Activated CD4-positive, alpha-beta T cell treated with anti-CD3 and anti-CD28 coated beads for 36 hours (primary cell): Measurements from ENCODE around the gene KCTD12. TPM values are rescaled to one million over a fixed set of nuclear protein-coding genes. Genes with fewer than 3 reads are reported as not detected.

Experiments
- ATAC-seq: fragments of 200-7000 bp; cut with Tn5 transposase; one replicate; pipeline ENCODE4 v1.10.0; 2021; ENCODE audit warnings: mild to moderate bottlenecking, moderate library complexity
- CTCF ChIA-PET: fragments of 350-600 bp; sonication (Branson Sonifier 250); formaldehyde crosslinking; loops from one replicate; lab custom pipeline; 2021; ENCODE audit warnings: antibody characterized with exemption; lab: Charles Lee
- POLR2A ChIA-PET: fragments of 350-600 bp; sonication (Branson Sonifier 250); formaldehyde crosslinking; loops from one replicate; lab custom pipeline; 2021; ENCODE audit warnings: antibody characterized with exemption, inconsistent platforms; lab: Charles Lee
- DNase-seq: peaks from one replicate; pipeline ENCODE4 v3.0.0-alpha.2; 2020
- H3K27ac Mint-ChIP-seq: one replicate; pipeline ENCODE4 v1.8.0; 2021; ENCODE audit warnings: mixed read lengths
- H3K27me3 Mint-ChIP-seq: one replicate; pipeline ENCODE4 v1.8.0; 2021; ENCODE audit warnings: mixed read lengths
- H3K36me3 Mint-ChIP-seq: one replicate; pipeline ENCODE4 v1.8.0; 2021; ENCODE audit warnings: low read depth, mixed read lengths
- H3K4me1 Mint-ChIP-seq: one replicate; pipeline ENCODE4 v1.8.0; 2021; ENCODE audit warnings: mixed read lengths
- H3K4me3 Mint-ChIP-seq: one replicate; pipeline ENCODE4 v1.8.0; 2021; ENCODE audit warnings: mild to moderate bottlenecking, moderate library complexity, mixed read lengths
- H3K9me3 Mint-ChIP-seq: one replicate; pipeline ENCODE4 v1.8.0; 2021; ENCODE audit warnings: low read depth, mixed read lengths
- intact Hi-C, 2 experiments: fragments of 100-400 bp; cut with DNase I in 1 of 2; cut with micrococcal nuclease in 1 of 2; formaldehyde crosslinking; loops; one replicate each; pipeline versions ENCODE4 v1.14.2 to v1.15.1; 2022 to 2024; cut with DNase I, micrococcal nuclease
- total RNA-seq, 2 experiments: library from RNA; stranded (reverse); gene quantifications; one replicate each; pipeline ENCODE4 v1.2.3, GENCODE V29; 2021

The KCTD12 gene
- total RNA-seq, 2 experiments from 2014 or later = 9.9 to 11.1 TPM

DNA sequence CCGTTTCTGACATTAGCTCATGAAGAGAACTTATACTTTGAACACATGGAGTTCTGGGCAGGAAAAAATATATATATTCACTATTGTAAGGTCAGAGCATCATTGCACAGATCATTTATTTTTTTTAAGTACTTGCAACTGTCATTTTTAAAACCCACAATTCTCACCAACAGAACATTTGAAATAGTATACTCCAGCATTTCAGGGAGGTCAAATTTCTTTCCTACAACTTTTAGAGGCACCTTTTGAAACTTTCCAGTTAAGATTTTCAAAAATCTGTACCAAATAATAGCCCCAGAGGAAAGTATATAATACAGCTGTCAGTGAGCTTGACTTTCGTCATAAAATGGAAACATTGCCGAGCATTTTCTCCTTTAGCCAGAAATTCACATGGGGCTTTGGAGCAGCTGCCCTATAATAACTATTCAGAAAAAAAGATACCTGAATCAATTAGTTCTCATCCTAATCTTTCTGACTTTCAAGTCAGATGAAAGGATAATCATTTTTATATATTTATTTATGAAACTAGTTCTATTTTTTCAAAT, 10.9 kb downstream of the KCTD12 start:
- ChIA-PET CTCF (interaction anchor here (1.0 to 2.9 kb wide), 3 partner anchors 9 to 27 kb away, joined by 3 to 7 read pairs (median 6); no protein-coding TSS in a partner anchor), POLR2A (no interaction called here)
- ATAC-seq = no peak
- H3K4me3 Mint-ChIP-seq = no peak overlapping the region
- H3K27me3 Mint-ChIP-seq = peaks cover 8% of the 10 kb centered on the region
- no peaks in the 10 kb centered on the region for H3K36me3 Mint-ChIP-seq
- no peaks in the 10 kb centered on the region for H3K9me3 Mint-ChIP-seq
- intact Hi-C loops = no loop called here
- no peak for DNase-seq
- H3K27ac Mint-ChIP-seq = no peak overlapping the region
- peaks cover 17% of the 10 kb centered on the region for H3K4me1 Mint-ChIP-seq

DNA sequence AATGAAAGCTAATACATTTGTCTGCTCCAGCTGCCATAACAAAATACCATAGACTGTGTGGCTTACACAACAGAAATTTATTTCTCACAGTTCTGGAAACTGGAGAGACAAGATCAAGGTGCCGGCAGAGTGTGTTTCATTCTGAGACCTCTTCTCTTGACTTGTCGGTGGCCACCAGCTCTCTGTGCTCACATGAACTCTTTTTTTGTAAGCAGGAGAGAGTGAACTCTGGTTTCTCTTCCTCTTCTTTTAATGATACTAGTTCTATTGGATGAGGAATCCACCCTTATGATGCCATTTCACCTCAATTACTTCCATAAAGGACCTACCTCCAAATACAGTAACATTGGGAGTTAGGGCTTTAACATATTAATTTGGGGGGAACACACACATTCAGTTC, 11.7 kb downstream of the KCTD12 start:
- ChIA-PET CTCF (interaction anchor here (1.0 to 1.8 kb wide), 4 partner anchors 9 to 33 kb away, joined by 3 to 6 read pairs (median 6); no protein-coding TSS in a partner anchor), POLR2A (no interaction called here)
- intact Hi-C loops = no loop called here

GRCh38 chr13:76873445-76873844, 12.8 kb downstream of the KCTD12 start:
- no peak for ATAC-seq
- Mint-ChIP-seq H3K4me3 (no peak overlapping the region), H3K36me3 (no peaks in the 10 kb centered on the region), H3K27ac (no peak overlapping the region), H3K4me1 (peaks cover 3% of the 10 kb centered on the region), H3K27me3 (peaks cover 8% of the 10 kb centered on the region), H3K9me3 (no peaks in the 10 kb centered on the region)
- CTCF ChIA-PET = interaction anchor here (1.2 to 1.5 kb wide), 2 partner anchors 30 to 34 kb away, joined by 5 to 6 read pairs; no protein-coding TSS in a partner anchor
- no peak for DNase-seq
- intact Hi-C loops = no loop called here
- POLR2A ChIA-PET = no interaction called here

More for the DNA sequence above, 11.7 kb downstream of the KCTD12 start:
- Mint-ChIP-seq H3K4me3 (no peak overlapping the region), H3K27ac (no peak overlapping the region), H3K36me3 (no peaks in the 10 kb centered on the region), H3K27me3 (peaks cover 8% of the 10 kb centered on the region), H3K9me3 (no peaks in the 10 kb centered on the region), H3K4me1 (peaks cover 11% of the 10 kb centered on the region)
- no peak for DNase-seq
- ATAC-seq = no peak

GRCh38 chr13:76872675-76873074, 13.5 kb downstream of the KCTD12 start:
- Mint-ChIP-seq H3K27me3 (peaks cover 8% of the 10 kb centered on the region), H3K36me3 (no peaks in the 10 kb centered on the region), H3K27ac (no peak overlapping the region), H3K4me1 (no peaks in the 10 kb centered on the region), H3K9me3 (no peaks in the 10 kb centered on the region), H3K4me3 (no peak overlapping the region)
- no peak for DNase-seq
- no peak for ATAC-seq
- POLR2A ChIA-PET = no interaction called here
- intact Hi-C loops = no loop called here
- CTCF ChIA-PET = no interaction called here

- intact Hi-C loops = no loop called here
- no peaks in the 10 kb centered on the region for H3K4me1 Mint-ChIP-seq
- H3K27me3 Mint-ChIP-seq = peaks cover 13% of the 10 kb centered on the region
- no peak for ATAC-seq
- no peak overlapping the region for H3K4me3 Mint-ChIP-seq
- no peak overlapping the region for H3K27ac Mint-ChIP-seq
- CTCF ChIA-PET = no interaction called here
- DNase-seq = no peak
- POLR2A ChIA-PET = no interaction called here
- no peaks in the 10 kb centered on the region for H3K9me3 Mint-ChIP-seq
- H3K36me3 Mint-ChIP-seq = no peaks in the 10 kb centered on the region
Observed at GRCh38 chr13:76871432-76871831, 14.8 kb downstream of the KCTD12 start.

DNA sequence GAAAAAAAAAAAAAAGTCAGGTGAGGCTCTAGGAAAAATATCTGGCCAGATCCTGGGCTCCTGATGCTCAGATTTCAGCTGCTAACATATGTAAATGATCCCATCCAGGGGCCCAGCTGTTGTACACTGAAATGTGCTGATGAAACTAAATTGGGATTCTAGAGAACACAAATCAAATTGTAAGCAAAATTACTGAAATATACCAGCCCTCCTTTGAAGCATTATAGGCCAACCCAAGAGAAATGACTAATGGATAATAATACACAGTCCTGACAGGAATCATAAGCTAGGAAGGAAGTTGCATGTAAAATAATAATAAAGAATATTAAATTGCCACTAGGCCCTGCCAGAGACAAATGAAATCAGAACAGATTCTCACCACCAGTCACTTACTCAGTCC, 17.8 kb downstream of the KCTD12 start:
- DNase-seq = no peak
- no peaks in the 10 kb centered on the region for H3K4me1 Mint-ChIP-seq
- peaks cover 13% of the 10 kb centered on the region for H3K27me3 Mint-ChIP-seq
- intact Hi-C loops = no loop called here
- no peaks in the 10 kb centered on the region for H3K9me3 Mint-ChIP-seq
- H3K36me3 Mint-ChIP-seq = no peaks in the 10 kb centered on the region
- ATAC-seq = no peak
- ChIA-PET CTCF (no interaction called here), POLR2A (no interaction called here)
- H3K27ac Mint-ChIP-seq = no peak overlapping the region
- H3K4me3 Mint-ChIP-seq = no peak overlapping the region

GRCh38 chr13:76865996-76866503, 20.2 kb downstream of the KCTD12 start:
- H3K4me3 Mint-ChIP-seq = no peak overlapping the region
- H3K9me3 Mint-ChIP-seq = no peaks in the 10 kb centered on the region
- intact Hi-C loops = no loop called here
- H3K27me3 Mint-ChIP-seq = peaks cover 7% of the 10 kb centered on the region
- ATAC-seq (no peak), DNase-seq (no peak)
- ChIA-PET CTCF (no interaction called here), POLR2A (no interaction called here)
- no peaks in the 10 kb centered on the region for H3K36me3 Mint-ChIP-seq
- H3K27ac Mint-ChIP-seq = no peak overlapping the region
- H3K4me1 Mint-ChIP-seq = no peaks in the 10 kb centered on the region

- H3K27ac Mint-ChIP-seq = no peak overlapping the region
- POLR2A ChIA-PET = no interaction called here
- no peaks in the 10 kb centered on the region for H3K36me3 Mint-ChIP-seq
- DNase-seq (no peak), ATAC-seq (no peak)
- intact Hi-C loops = no loop called here
- H3K9me3 Mint-ChIP-seq = no peaks in the 10 kb centered on the region
- no peaks in the 10 kb centered on the region for H3K4me1 Mint-ChIP-seq
- CTCF ChIA-PET = no interaction called here
- no peak overlapping the region for H3K4me3 Mint-ChIP-seq
- H3K27me3 Mint-ChIP-seq = peaks cover 7% of the 10 kb centered on the region
Observed at GRCh38 chr13:76865109-76865508, 21.1 kb downstream of the KCTD12 start.

DNA sequence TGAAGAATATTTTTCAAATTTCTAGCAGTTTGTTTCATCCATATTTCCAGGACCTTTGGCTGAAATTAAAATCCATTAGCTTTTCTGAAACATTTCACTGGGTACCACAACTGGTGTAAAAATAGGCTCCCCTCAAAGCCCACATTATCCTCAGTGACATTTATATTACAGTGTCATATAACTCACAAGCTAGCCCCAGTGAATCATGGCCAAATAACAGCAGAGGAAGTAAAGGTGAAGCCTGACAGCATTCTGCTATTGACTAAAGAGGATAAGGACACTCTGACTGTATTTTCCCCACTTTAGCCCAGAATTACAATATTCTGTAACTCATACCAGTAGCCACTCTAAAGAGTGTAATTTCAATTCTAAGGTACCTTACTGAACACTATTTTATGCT, 21.9 kb downstream of the KCTD12 start:
- Mint-ChIP-seq H3K27ac (no peak overlapping the region), H3K4me1 (no peaks in the 10 kb centered on the region), H3K27me3 (peaks cover 7% of the 10 kb centered on the region), H3K9me3 (no peaks in the 10 kb centered on the region), H3K36me3 (no peaks in the 10 kb centered on the region), H3K4me3 (no peak overlapping the region)
- POLR2A ChIA-PET = no interaction called here
- ATAC-seq (peak; percentile 9), DNase-seq (no peak)
- intact Hi-C loops = no loop called here
- CTCF ChIA-PET = interaction anchor here (0.6 kb wide), 1 partner anchor 206 kb away, joined by 3 read pairs; no protein-coding TSS in a partner anchor

- ChIA-PET CTCF (no interaction called here), POLR2A (no interaction called here)
- intact Hi-C loops = no loop called here
- Mint-ChIP-seq H3K27me3 (peaks cover 7% of the 10 kb centered on the region), H3K4me3 (no peak overlapping the region), H3K36me3 (no peaks in the 10 kb centered on the region), H3K27ac (no peak overlapping the region), H3K4me1 (no peaks in the 10 kb centered on the region), H3K9me3 (no peaks in the 10 kb centered on the region)
- DNase-seq (no peak), ATAC-seq (no peak)
Observed at GRCh38 chr13:76863022-76863421, 23.2 kb downstream of the KCTD12 start.

DNA sequence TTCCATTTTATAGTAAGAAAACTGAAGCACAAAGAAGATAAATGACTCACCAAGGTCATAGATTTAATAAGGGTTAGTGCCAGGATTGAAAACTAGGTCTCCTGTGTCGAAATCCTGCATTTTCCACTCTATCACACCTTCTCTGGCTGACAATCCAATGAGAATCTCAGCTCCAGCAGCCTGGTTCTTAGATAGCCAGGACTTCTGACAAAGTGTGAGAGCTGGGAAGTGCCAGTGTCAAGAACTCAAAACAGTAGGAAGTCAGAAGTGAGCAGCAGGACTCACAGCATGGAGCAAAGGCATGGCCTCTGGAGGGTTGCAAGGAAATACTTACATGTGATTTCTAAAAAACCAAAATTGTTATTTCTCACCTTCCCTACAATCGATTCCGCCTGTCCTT, 24.3 kb downstream of the KCTD12 start:
- intact Hi-C loops = no loop called here
- ChIA-PET POLR2A (no interaction called here), CTCF (interaction anchor here (0.6 kb wide), 1 partner anchor 38 kb away, joined by 3 read pairs; no protein-coding TSS in a partner anchor)
- no peaks in the 10 kb centered on the region for H3K4me1 Mint-ChIP-seq
- no peaks in the 10 kb centered on the region for H3K9me3 Mint-ChIP-seq
- no peaks in the 10 kb centered on the region for H3K36me3 Mint-ChIP-seq
- DNase-seq (no peak), ATAC-seq (no peak)
- no peak overlapping the region for H3K4me3 Mint-ChIP-seq
- H3K27me3 Mint-ChIP-seq = peaks cover 4% of the 10 kb centered on the region
- no peak overlapping the region for H3K27ac Mint-ChIP-seq

DNA sequence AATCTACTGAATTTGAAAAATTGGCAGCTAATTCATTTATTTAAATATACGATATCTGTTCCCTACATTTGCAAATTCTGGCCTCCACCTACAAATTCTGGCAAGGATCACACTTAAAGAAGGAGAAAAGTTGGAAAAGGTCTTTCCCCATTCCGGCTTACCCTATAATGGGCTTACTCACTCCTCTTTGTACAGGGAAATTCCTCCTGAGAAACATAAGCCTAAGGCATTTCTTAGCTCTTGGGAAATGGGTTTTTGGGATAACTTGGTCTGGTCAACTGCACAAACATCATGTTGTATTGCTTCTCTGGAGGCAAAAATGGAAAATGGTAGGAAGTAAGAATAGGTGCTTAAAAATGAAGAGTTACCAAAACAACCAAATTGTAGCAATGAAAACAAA, 25.5 kb downstream of the KCTD12 start:
- ATAC-seq (no peak), DNase-seq (no peak)
- no peak overlapping the region for H3K27ac Mint-ChIP-seq
- ChIA-PET POLR2A (no interaction called here), CTCF (interaction anchor here (0.6 to 0.9 kb wide), 2 partner anchors 25 to 165 kb away, joined by 3 to 4 read pairs; no protein-coding TSS in a partner anchor)
- H3K4me3 Mint-ChIP-seq = no peak overlapping the region
- no peaks in the 10 kb centered on the region for H3K9me3 Mint-ChIP-seq
- H3K4me1 Mint-ChIP-seq = peaks cover 2% of the 10 kb centered on the region
- H3K36me3 Mint-ChIP-seq = no peaks in the 10 kb centered on the region
- intact Hi-C loops = no loop called here
- H3K27me3 Mint-ChIP-seq = peaks cover 2% of the 10 kb centered on the region
